GM18526 (cell line): ENCODE measurements around the gene POLR3H.

Source experiments
- POLR2A ChIP-seq: IDR thresholded peaks from 3 replicates; pipeline ENCODE4 v1.6.1; 2011; ENCODE audit not compliant: insufficient read length; ENCODE audit errors: extremely low read depth

Gene POLR3H

GRCh38 chr22:41542224-41542623, 2.0 kb downstream of the POLR3H start:
- TF ChIP-seq POLR2A, result no peak

- no peak for TF ChIP-seq POLR2A
Observed at GRCh38 chr22:41541484-41541883, 2.8 kb downstream of the POLR3H start.

GRCh38 chr22:41540365-41540764, 3.9 kb downstream of the POLR3H start:
- TF ChIP-seq POLR2A, result no peak

GRCh38 chr22:41540006-41540315, 4.3 kb downstream of the POLR3H start:
- TF ChIP-seq POLR2A, result no peak

GRCh38 chr22:41539146-41540005, 4.9 kb downstream of the POLR3H start:
- no peak for TF ChIP-seq POLR2A

- TF ChIP-seq POLR2A, result no peak
Observed at GRCh38 chr22:41538583-41538982, 5.7 kb downstream of the POLR3H start.

- no peak for TF ChIP-seq POLR2A
Observed at GRCh38 chr22:41537203-41537602, 7.1 kb downstream of the POLR3H start.

- no peak for TF ChIP-seq POLR2A
Observed at GRCh38 chr22:41535244-41535643, 9.0 kb downstream of the POLR3H start.

- TF ChIP-seq POLR2A, result no peak
Observed at GRCh38 chr22:41534219-41534618, 10.1 kb downstream of the POLR3H start.

- TF ChIP-seq POLR2A, result no peak
Observed at GRCh38 chr22:41532908-41533825, 11.1 kb downstream of the POLR3H start.

- TF ChIP-seq POLR2A, result no peak
Observed at GRCh38 chr22:41531715-41532477, 12.4 kb downstream of the POLR3H start.

GRCh38 chr22:41530890-41531714, 13.2 kb downstream of the POLR3H start:
- no peak for TF ChIP-seq POLR2A

GRCh38 chr22:41528938-41529561, 15.2 kb downstream of the POLR3H start:
- TF ChIP-seq POLR2A, result no peak

- TF ChIP-seq POLR2A, result no peak
Observed at GRCh38 chr22:41528132-41528766, 16.0 kb downstream of the POLR3H start.
